HG02870 (cell line): Measurements from ENCODE around the gene USP30.

Source experiments
- ATAC-seq: cut with Tn5 transposase; IDR thresholded peaks from one replicate; pipeline ENCODE4 v1.9.1; 2021; ENCODE audit warnings: mild to moderate bottlenecking, moderate library complexity; ENCODE audit not compliant: unreplicated experiment

The USP30 gene

GRCh38 chr12:109125791-109126190 lies 73.4 kb downstream of the USP30 start:
- ATAC-seq, result no peak

GRCh38 chr12:109126784-109127183 lies 74.4 kb downstream of the USP30 start:
- no peak for ATAC-seq

GRCh38 chr12:109127533-109128242 lies 75.3 kb downstream of the USP30 start:
- no peak for ATAC-seq

GRCh38 chr12:109130297-109131153 lies 78.1 kb downstream of the USP30 start:
- no peak for ATAC-seq

- no peak for ATAC-seq
Observed at GRCh38 chr12:109131154-109132050, 79.0 kb downstream of the USP30 start.

- ATAC-seq, result no peak
Observed at GRCh38 chr12:109134186-109134917, 82.0 kb downstream of the USP30 start.

GRCh38 chr12:109137055-109137454 lies 84.7 kb downstream of the USP30 start:
- ATAC-seq, result no peak
